DND-41 (cell line): ENCODE results near the gene CCDC18.
A peak's percentile ranks its signal among the peaks of the same experiment; 100 is the strongest.
"Not testable (repeated sequence)": the region's sequence is repeated elsewhere in the genome, so short reads cannot be mapped to it uniquely, and the experiment has no call there.

Experiments used
- ATAC-seq: fragments of 200-7000 bp; cut with Tn5 transposase; 3 replicates; pipeline ENCODE4 v1.9.1; 2021; ENCODE audit warnings: low read depth; ENCODE audit not compliant: insufficient read depth
- DNase-seq: peaks from one replicate; pipeline ENCODE4 v3.0.0-alpha.2; 2020
- H2AFZ ChIP-seq: 2 replicates; pipeline ENCODE4 v1.6.0; 2012; ENCODE audit warnings: low read depth, low read length
- H3K27ac ChIP-seq: 2 replicates; pipeline ENCODE4 v1.5.1; 2012; ENCODE audit warnings: low read length, inconsistent platforms
- H3K27me3 ChIP-seq: fragments of 200-600 bp; sonication (generic); 2 replicates; pipeline ENCODE4 v1.6.0; 2012; ENCODE audit warnings: low read length, mild to moderate bottlenecking, inconsistent platforms; ENCODE audit not compliant: insufficient read depth, poor library complexity
- H3K36me3 ChIP-seq: 2 replicates; pipeline ENCODE4 v1.5.1; 2012; ENCODE audit warnings: low read length, inconsistent platforms; ENCODE audit not compliant: insufficient read depth
- H3K4me1 ChIP-seq: 2 replicates; pipeline ENCODE4 v1.5.1; 2012; ENCODE audit warnings: mild to moderate bottlenecking, low read length; ENCODE audit not compliant: insufficient read depth
- H3K4me2 ChIP-seq: 2 replicates; pipeline ENCODE4 v1.6.0; 2012; ENCODE audit warnings: mild to moderate bottlenecking, moderate library complexity, low read length, inconsistent platforms; ENCODE audit not compliant: insufficient read depth
- H3K4me3 ChIP-seq, 2 experiments: fragments of 200-600 bp in 1 of 2; shearing (Covaris generic) in 1 of 2; 2 replicates each; pipeline ENCODE4 v1.5.1; 2012 to 2016; ENCODE audit warnings: inconsistent platforms in 2 of 2, low read length in 2 of 2, mild to moderate bottlenecking in 2 of 2, low read depth in 1 of 2, moderate library complexity in 1 of 2
- H3K79me2 ChIP-seq: 2 replicates; pipeline ENCODE4 v1.6.0; 2012; ENCODE audit warnings: low read length, inconsistent platforms; ENCODE audit not compliant: insufficient read depth
- H3K9ac ChIP-seq: 2 replicates; pipeline ENCODE4 v1.6.0; 2012; ENCODE audit warnings: low read depth, mild to moderate bottlenecking, inconsistent platforms, low read length, moderate library complexity
- H3K9me3 ChIP-seq: 2 replicates; pipeline ENCODE4 v1.5.1; 2012; ENCODE audit warnings: low read length, moderate library complexity, mild to moderate bottlenecking, inconsistent platforms; ENCODE audit not compliant: insufficient read depth, severe bottlenecking
- H4K20me1 ChIP-seq: 2 replicates; pipeline ENCODE4 v1.6.0; 2012; ENCODE audit warnings: low read length; ENCODE audit not compliant: insufficient read depth
- EZH2 ChIP-seq: IDR thresholded peaks from 3 replicates; pipeline ENCODE4 v1.6.1; 2012; ENCODE audit warnings: borderline replicate concordance, low read depth, mild to moderate bottlenecking, moderate library complexity, low read length, inconsistent platforms; ENCODE audit not compliant: severe bottlenecking
- TF ChIP-seq, protein P1 (sequence below): IDR thresholded peaks from 2 replicates; pipeline ENCODE4 v1.5.1; 2012; ENCODE audit warnings: borderline replicate concordance, low read length, moderate library complexity, mild to moderate bottlenecking; ENCODE audit not compliant: poor library complexity, severe bottlenecking; ENCODE audit errors: extremely low read depth

Gene CCDC18

DNA sequence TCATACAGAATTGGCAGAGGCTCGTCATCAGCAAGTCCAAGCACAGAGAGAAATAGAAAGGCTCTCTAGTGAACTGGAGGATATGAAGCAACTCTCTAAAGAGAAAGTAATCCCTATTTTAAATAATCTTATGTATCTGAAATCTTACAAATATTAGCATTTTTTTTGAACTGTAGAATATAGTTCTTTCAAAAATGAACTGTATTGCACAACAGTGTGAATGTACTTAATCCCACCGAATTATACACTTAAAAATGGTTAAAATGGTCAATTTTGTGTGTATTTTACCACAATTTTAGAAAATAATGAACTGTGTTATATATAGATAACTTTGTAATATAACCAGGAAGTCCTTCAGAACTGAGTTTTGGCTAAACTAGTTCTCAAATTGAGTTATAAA lies 75.9 kb downstream of the CCDC18 start:
- peaks cover 61% of the 10 kb centered on the region for H3K36me3 ChIP-seq
- DNase-seq (no peak), ATAC-seq (no peak)
- no peaks in the 10 kb centered on the region for H3K4me1 ChIP-seq
- no peak overlapping the region for H3K27ac ChIP-seq
- H4K20me1 ChIP-seq = no peaks in the 10 kb centered on the region
- no peak overlapping the region for H3K4me2 ChIP-seq
- no peak overlapping the region for H2AFZ ChIP-seq
- no peak overlapping the region for H3K4me3 ChIP-seq
- TF ChIP-seq EZH2 = no peak
- TF ChIP-seq, protein P1, sequence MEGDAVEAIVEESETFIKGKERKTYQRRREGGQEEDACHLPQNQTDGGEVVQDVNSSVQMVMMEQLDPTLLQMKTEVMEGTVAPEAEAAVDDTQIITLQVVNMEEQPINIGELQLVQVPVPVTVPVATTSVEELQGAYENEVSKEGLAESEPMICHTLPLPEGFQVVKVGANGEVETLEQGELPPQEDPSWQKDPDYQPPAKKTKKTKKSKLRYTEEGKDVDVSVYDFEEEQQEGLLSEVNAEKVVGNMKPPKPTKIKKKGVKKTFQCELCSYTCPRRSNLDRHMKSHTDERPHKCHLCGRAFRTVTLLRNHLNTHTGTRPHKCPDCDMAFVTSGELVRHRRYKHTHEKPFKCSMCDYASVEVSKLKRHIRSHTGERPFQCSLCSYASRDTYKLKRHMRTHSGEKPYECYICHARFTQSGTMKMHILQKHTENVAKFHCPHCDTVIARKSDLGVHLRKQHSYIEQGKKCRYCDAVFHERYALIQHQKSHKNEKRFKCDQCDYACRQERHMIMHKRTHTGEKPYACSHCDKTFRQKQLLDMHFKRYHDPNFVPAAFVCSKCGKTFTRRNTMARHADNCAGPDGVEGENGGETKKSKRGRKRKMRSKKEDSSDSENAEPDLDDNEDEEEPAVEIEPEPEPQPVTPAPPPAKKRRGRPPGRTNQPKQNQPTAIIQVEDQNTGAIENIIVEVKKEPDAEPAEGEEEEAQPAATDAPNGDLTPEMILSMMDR = no peak
- H3K79me2 ChIP-seq = peaks cover 11% of the 10 kb centered on the region; the same call in 1 of the 2 replicates
- H3K27me3 ChIP-seq = no peaks in the 10 kb centered on the region
- H3K9me3 ChIP-seq = peaks cover 7% of the 10 kb centered on the region
- H3K9ac ChIP-seq = no peak overlapping the region

DNA sequence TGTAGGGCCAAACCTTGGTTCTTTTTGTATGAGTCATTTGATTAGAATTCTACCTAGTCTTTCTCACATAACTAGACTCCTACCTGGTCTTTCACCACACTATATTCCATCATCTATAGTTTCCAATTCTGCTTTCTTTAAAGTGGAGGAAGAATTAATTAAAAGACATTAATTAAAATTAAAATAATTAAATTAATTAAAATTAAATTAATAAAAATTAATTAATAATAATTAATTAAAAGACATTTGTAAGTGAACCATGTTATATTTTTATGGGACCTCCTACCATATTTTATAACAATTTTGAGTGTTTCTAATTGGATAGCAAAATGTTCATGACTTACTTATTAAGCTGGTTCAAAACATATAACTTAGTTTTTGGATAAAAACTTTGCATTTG lies 77.4 kb downstream of the CCDC18 start:
- Histone ChIP-seq H2AFZ (no peak overlapping the region), H3K79me2 (0 out of 2 replicates have a peak, but pooled peaks cover under 1% of the 10 kb centered on the region), H3K4me2 (no peak overlapping the region), H3K9ac (no peak overlapping the region), H3K9me3 (peaks cover 15% of the 10 kb centered on the region), H3K27me3 (no peaks in the 10 kb centered on the region), H3K4me3 (no peak overlapping the region), H4K20me1 (no peaks in the 10 kb centered on the region), H3K4me1 (no peaks in the 10 kb centered on the region), H3K27ac (no peak overlapping the region), H3K36me3 (peaks cover 62% of the 10 kb centered on the region)
- DNase-seq (no peak), ATAC-seq (no peak)
- no peak for TF ChIP-seq EZH2
- TF ChIP-seq, protein P1 = no peak

DNA sequence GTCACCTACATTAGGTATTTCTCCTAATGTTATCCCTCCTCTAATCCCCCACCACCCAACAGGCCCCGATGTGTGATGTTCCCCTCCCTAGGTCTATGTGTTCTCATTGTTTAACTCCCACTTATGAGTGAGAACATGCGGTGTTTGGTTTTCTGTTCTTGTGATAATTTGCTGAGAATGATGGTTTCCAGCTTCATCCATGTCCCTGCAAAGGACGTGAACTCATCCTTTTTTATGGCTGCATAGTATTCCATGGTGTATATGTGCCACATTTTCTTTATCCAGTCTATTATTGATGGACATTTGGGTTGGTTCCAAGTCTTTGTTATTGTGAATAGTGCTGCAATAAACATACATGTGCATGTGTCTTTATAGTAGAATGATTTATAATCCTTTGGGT lies 80.2 kb downstream of the CCDC18 start:
- H3K27me3 ChIP-seq, H2AFZ ChIP-seq, H3K4me1 ChIP-seq, H3K9ac ChIP-seq, DNase-seq, H3K27ac ChIP-seq, H4K20me1 ChIP-seq, ATAC-seq, H3K4me2 ChIP-seq, H3K79me2 ChIP-seq, H3K4me3 ChIP-seq: not testable (repeated sequence)
- Histone ChIP-seq H3K9me3 (peaks cover 23% of the 10 kb centered on the region), H3K36me3 (peaks cover 78% of the 10 kb centered on the region)

DNA sequence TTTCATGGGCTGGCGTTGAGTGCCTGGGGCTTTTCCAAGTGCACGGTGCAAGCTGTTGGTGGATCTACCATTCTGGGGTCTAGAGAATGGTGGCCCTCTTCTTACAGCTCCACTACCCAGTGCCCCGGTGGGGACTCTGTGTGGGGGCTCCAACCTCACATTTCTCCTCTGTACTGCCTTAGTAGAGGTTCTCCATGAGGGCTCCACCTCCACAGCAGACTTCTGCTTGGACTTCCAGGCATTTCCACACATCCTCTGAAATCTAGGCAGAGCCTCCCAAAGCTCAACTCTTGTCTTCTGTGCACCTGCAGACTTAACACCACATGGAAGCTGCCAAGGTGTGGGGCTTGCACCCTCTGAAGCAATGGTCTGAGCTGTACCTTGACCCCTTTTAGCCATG lies 82.1 kb downstream of the CCDC18 start:
- TF ChIP-seq, protein P1 = no peak
- no peak for TF ChIP-seq EZH2
- Histone ChIP-seq H3K79me2 (no peaks in the 10 kb centered on the region), H3K27me3 (no peaks in the 10 kb centered on the region), H3K36me3 (peaks cover 71% of the 10 kb centered on the region), H3K27ac (no peak overlapping the region), H3K4me2 (no peak overlapping the region), H4K20me1 (no peaks in the 10 kb centered on the region), H3K9me3 (peaks cover 23% of the 10 kb centered on the region), H2AFZ (no peak overlapping the region), H3K4me3 (no peak overlapping the region), H3K4me1 (no peaks in the 10 kb centered on the region), H3K9ac (no peak overlapping the region)
- peak; percentile 25 for DNase-seq
- no peak for ATAC-seq

DNA sequence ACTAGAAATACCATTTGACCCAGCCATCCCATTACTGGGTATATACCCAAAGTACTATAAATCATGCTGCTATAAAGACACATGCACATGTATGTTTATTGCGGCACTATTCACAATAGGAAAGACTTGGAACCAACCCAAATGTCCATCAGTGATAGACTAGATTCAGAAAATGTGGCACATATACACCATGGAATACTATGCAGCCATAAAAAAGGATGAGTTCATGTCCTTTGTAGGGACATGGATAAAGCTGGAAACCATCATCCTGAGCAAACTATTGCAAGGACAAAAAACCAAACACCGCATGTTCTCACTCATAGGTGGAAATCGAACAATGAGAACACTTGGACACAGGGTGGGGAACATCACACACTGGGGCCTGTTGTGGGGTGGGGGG lies 88.4 kb downstream of the CCDC18 start:
- DNase-seq, H3K4me1 ChIP-seq, H2AFZ ChIP-seq, H3K27ac ChIP-seq, H3K79me2 ChIP-seq, ATAC-seq, H3K27me3 ChIP-seq, H3K4me2 ChIP-seq, H4K20me1 ChIP-seq, H3K4me3 ChIP-seq, H3K9me3 ChIP-seq, H3K9ac ChIP-seq: not testable (repeated sequence)
- H3K36me3 ChIP-seq = peaks cover 20% of the 10 kb centered on the region

DNA sequence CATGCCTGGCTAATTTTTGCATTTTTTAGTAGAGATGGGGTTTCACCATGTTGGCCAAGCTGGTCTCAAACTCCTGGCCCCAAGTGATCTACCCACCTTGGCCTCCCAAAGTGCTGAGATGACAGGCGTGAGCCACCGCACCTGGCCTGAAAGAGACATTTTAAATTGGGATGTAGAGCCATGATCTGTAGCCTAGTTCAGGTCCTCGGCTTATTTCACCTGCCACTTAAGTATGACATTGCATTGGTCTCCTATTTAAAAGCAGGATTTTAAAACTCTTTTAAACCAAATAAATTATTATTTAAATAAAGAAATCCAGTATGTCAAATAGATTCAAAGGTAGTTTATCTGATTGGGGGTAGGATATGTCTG lies 94.7 kb downstream of the CCDC18 start:
- ATAC-seq = not testable (repeated sequence)

More for the DNA sequence above, 94.7 kb downstream of the CCDC18 start:
- not testable (repeated sequence) for H3K4me3 ChIP-seq, H3K36me3 ChIP-seq, H3K9ac ChIP-seq, H4K20me1 ChIP-seq, H3K9me3 ChIP-seq, H3K4me2 ChIP-seq, H2AFZ ChIP-seq, DNase-seq, H3K27ac ChIP-seq, H3K79me2 ChIP-seq, H3K27me3 ChIP-seq, H3K4me1 ChIP-seq
